Keratinocyte (primary cell): ENCODE data around the gene EIF5B. TPM values are rescaled to one million over a fixed set of nuclear protein-coding genes. Genes with fewer than 3 reads are reported as not detected.

ENCODE experiments used
- DNase-seq: peaks from one replicate; pipeline ENCODE4 v3.0.0-alpha.2; 2011; ENCODE audit warnings: low read depth, missing footprints, low spot score
- FAIRE-seq: peaks from 2 replicates; lab custom pipeline; 2011; peaks lifted over from hg19 to GRCh38; lab: Jason Lieb, UNC
- H2AFZ ChIP-seq: 2 replicates; pipeline ENCODE4 v1.6.0; 2012; ENCODE audit warnings: low read length, control low read depth, inconsistent platforms; ENCODE audit not compliant: control insufficient read depth
- H3K27ac ChIP-seq: 2 replicates; pipeline ENCODE4 v1.5.1; 2011; ENCODE audit warnings: low read length; ENCODE audit not compliant: control insufficient read depth, insufficient read depth
- H3K27me3 ChIP-seq: 3 replicates; pipeline ENCODE4 v1.6.0; 2011; ENCODE audit warnings: low read length; ENCODE audit not compliant: control insufficient read depth, insufficient read depth; ENCODE audit errors: extremely low read depth
- H3K36me3 ChIP-seq, 2 experiments: 2 replicates in 1 of 2; 3 replicates in 1 of 2; pipeline ENCODE4 v1.5.1; 2011; ENCODE audit warnings: low read length in 2 of 2, mild to moderate bottlenecking in 1 of 2; ENCODE audit not compliant: control insufficient read depth in 2 of 2, insufficient read depth in 2 of 2; ENCODE audit errors: extremely low read depth in 1 of 2
- H3K4me1 ChIP-seq: 3 replicates; pipeline ENCODE4 v1.5.1; 2011; ENCODE audit warnings: low read length; ENCODE audit not compliant: control insufficient read depth, insufficient read depth; ENCODE audit errors: extremely low read depth
- H3K4me2 ChIP-seq: 3 replicates; pipeline ENCODE4 v1.6.0; 2011; ENCODE audit warnings: low read depth, low read length; ENCODE audit not compliant: control insufficient read depth, insufficient read depth; ENCODE audit errors: extremely low read depth
- H3K4me3 ChIP-seq, 3 experiments: fragments of 200-600 bp in 1 of 3; sonication (generic) in 1 of 3; 2 replicates in 2 of 3; 3 replicates in 1 of 3; pipeline ENCODE4 v1.5.1; 2011 to 2016; ENCODE audit warnings: low read length in 3 of 3, mild to moderate bottlenecking in 3 of 3, control low read depth in 2 of 3, inconsistent platforms in 1 of 3, low read depth in 1 of 3, mixed read lengths in 1 of 3, mixed run types in 1 of 3, moderate library complexity in 1 of 3; ENCODE audit not compliant: control insufficient read depth in 2 of 3, insufficient read depth in 2 of 3; ENCODE audit errors: extremely low read depth in 1 of 3
- H3K79me2 ChIP-seq: 2 replicates; pipeline ENCODE4 v1.6.0; 2012; ENCODE audit warnings: low read length; ENCODE audit not compliant: control insufficient read depth, insufficient read depth
- H3K9ac ChIP-seq: 3 replicates; pipeline ENCODE4 v1.6.0; 2011; ENCODE audit warnings: low read length; ENCODE audit not compliant: control insufficient read depth, insufficient read depth; ENCODE audit errors: extremely low read depth
- H3K9me1 ChIP-seq: 3 replicates; pipeline ENCODE4 v1.6.0; 2011; ENCODE audit warnings: low read length; ENCODE audit not compliant: control insufficient read depth, insufficient read depth; ENCODE audit errors: extremely low read depth
- H3K9me3 ChIP-seq: 2 replicates; pipeline ENCODE4 v1.5.1; 2012; ENCODE audit warnings: low read depth, low read length; ENCODE audit not compliant: control insufficient read depth
- H4K20me1 ChIP-seq: 3 replicates; pipeline ENCODE4 v1.6.0; 2011; ENCODE audit warnings: low read length; ENCODE audit not compliant: control insufficient read depth, insufficient read depth; ENCODE audit errors: extremely low read depth
- CTCF ChIP-seq, 3 experiments: IDR thresholded peaks in 1 of 3; conservative IDR thresholded peaks in 1 of 3; optimal IDR thresholded peaks in 1 of 3; 2 replicates in 2 of 3; 3 replicates in 1 of 3; pipeline versions ENCODE3 to v1.5.1; 2011; ENCODE audit warnings: low read length in 3 of 3, mild to moderate bottlenecking in 3 of 3, moderate library complexity in 2 of 3, control low read depth in 1 of 3, inconsistent platforms in 1 of 3; ENCODE audit not compliant: insufficient read depth in 2 of 3; ENCODE audit errors: extremely low read depth in 1 of 3
- EZH2 ChIP-seq: IDR thresholded peaks from one replicate; pipeline ENCODE4 v1.6.1; 2012; ENCODE audit warnings: inconsistent platforms, mild to moderate bottlenecking, low read length, moderate library complexity
- dilution Hi-C: fragments of 300-500 bp; cut with MboI; formaldehyde crosslinking; loops from one replicate; pipeline ENCODE4 v1.7.0; 2020; ENCODE audit warnings: low sequenced_read_pairs; ENCODE audit not compliant: extremely low pct_ligation_motif_present
- polyA plus RNA-seq, 5 experiments: library from polyadenylated mRNA; depleted of rRNA in 3 of 5; stranded (reverse) in 3 of 5; stranded (forward) in 1 of 5; unstranded in 1 of 5; fragments of >200 nt; gene quantifications; 1 replicate in 1 of 5; 2 replicates in 3 of 5; 3 replicates in 1 of 5; pipeline versions ENCODE4 v1.2.1 to v1.2.3, GENCODE V29; 2011 to 2012; ENCODE audit warnings: missing spikeins in 2 of 5, low read depth in 1 of 5, low replicate concordance in 1 of 5

EIF5B gene
- polyA plus RNA-seq, 1 donor (not counting 4 experiments of a cell fraction or from before 2014, with no cell fraction given), result 32.6 TPM

GRCh38 chr2:99436874-99437273 lies 99.7 kb downstream of the EIF5B start:
- H3K9me1 ChIP-seq, result no peaks in the 10 kb centered on the region
- H3K4me3 ChIP-seq, result no peak overlapping the region
- H3K9ac ChIP-seq, result no peak overlapping the region
- dilution Hi-C loops, result no loop called here
- H3K4me1 ChIP-seq, result peaks cover 8% of the 10 kb centered on the region
- H3K4me2 ChIP-seq, result no peak overlapping the region
- no peaks in the 10 kb centered on the region for H3K9me3 ChIP-seq
- FAIRE-seq, result no peak
- peaks cover 35% of the 10 kb centered on the region for H3K79me2 ChIP-seq
- TF ChIP-seq EZH2, result no peak
- no peak for TF ChIP-seq CTCF (optimal IDR thresholded peaks at IDR 0.05 in 1 of 3, IDR thresholded peaks at IDR 0.05 in 1 of 3, conservative IDR thresholded peaks at IDR 0.05 in 1 of 3; ENCODE audit: extremely low read depth in 1 of 3, insufficient read depth in 2 of 3, low read length in 3 of 3)
- H2AFZ ChIP-seq, result no peak overlapping the region
- no peaks in the 10 kb centered on the region for H4K20me1 ChIP-seq
- no peak overlapping the region for H3K27ac ChIP-seq
- no peak for DNase-seq
- H3K36me3 ChIP-seq, result peaks cover 11 to 14% of the 10 kb centered on the region in 2 experiments
- H3K27me3 ChIP-seq, result no peaks in the 10 kb centered on the region

GRCh38 chr2:99439971-99440505 lies 102.8 kb downstream of the EIF5B start:
- Histone ChIP-seq H3K9me3 (no peaks in the 10 kb centered on the region), H3K4me3 (no peak overlapping the region), H3K4me1 (peaks cover 8% of the 10 kb centered on the region), H3K9me1 (no peaks in the 10 kb centered on the region), H4K20me1 (no peaks in the 10 kb centered on the region), H3K4me2 (no peak overlapping the region), H3K27me3 (no peaks in the 10 kb centered on the region), H3K36me3 (peaks cover 5 to 14% of the 10 kb centered on the region in 2 experiments), H3K79me2 (peaks cover 57% of the 10 kb centered on the region), H3K9ac (no peak overlapping the region), H2AFZ (no peak overlapping the region), H3K27ac (no peak overlapping the region)
- no peak for TF ChIP-seq EZH2
- TF ChIP-seq CTCF (optimal IDR thresholded peaks at IDR 0.05 in 1 of 3, IDR thresholded peaks at IDR 0.05 in 1 of 3, conservative IDR thresholded peaks at IDR 0.05 in 1 of 3; ENCODE audit: extremely low read depth in 1 of 3, insufficient read depth in 2 of 3, low read length in 3 of 3), result no peak
- FAIRE-seq, result no peak
- dilution Hi-C loops, result no loop called here
- DNase-seq, result no peak
